OCI-LY3 (cell line): Measurements from ENCODE around the gene PTPN1.

ENCODE experiments used
- CTCF ChIP-seq: fragments of 200-600, 300-600 bp; sonication (generic); IDR thresholded peaks from 2 replicates; pipeline ENCODE4 v1.5.1; 2014; ENCODE audit warnings: antibody characterized with exemption, low read length, low read depth
- EZH2phosphoT487 ChIP-seq: fragments of 200-600 bp; shearing (Covaris generic); IDR thresholded peaks from 2 replicates; pipeline ENCODE4 v1.6.1; 2018; ENCODE audit warnings: antibody characterized with exemption, mixed run types, low read depth

- TF ChIP-seq CTCF, result no peak
- TF ChIP-seq EZH2phosphoT487, result no peak
Measured at GRCh38 chr20:50467174-50467573, 43.0 kb upstream of the PTPN1 start.
